Esophagus muscularis mucosa (tissue), 4 donors: ENCODE results near the gene NFAT5. TPM values are rescaled to one million over a fixed set of nuclear protein-coding genes. Genes with fewer than 3 reads are reported as not detected.

Source experiments
- DNase-seq: peaks from one replicate; pipeline ENCODE4 v3.0.0-alpha.2; 2017; ENCODE audit errors: extremely low spot score
- H3K27ac ChIP-seq, 4 donors: fragments of 200-600 bp; sonication (generic); replicated peaks in 1 of 4; 1 replicate in 3 of 4; 2 replicates in 1 of 4; pipeline ENCODE4 v1.5.1; 2016 to 2019; ENCODE audit warnings: mild to moderate bottlenecking in 1 of 4
- H3K27me3 ChIP-seq, 4 donors: fragments of 200-600 bp; sonication (generic); one replicate each; pipeline versions ENCODE4 v1.5.1 to v1.6.0; 2016 to 2019
- H3K36me3 ChIP-seq, 4 donors: fragments of 200-600 bp; sonication (generic); one replicate each; pipeline ENCODE4 v1.5.1; 2016 to 2019
- H3K4me1 ChIP-seq, 4 donors: fragments of 200-600 bp; sonication (generic); one replicate each; pipeline ENCODE4 v1.5.1; 2016 to 2019
- H3K4me3 ChIP-seq, 4 donors: fragments of 200-600 bp; sonication (generic); 1 replicate in 2 of 4; 2 replicates in 2 of 4; pipeline ENCODE4 v1.5.1; 2016 to 2019; ENCODE audit warnings: mild to moderate bottlenecking in 4 of 4, moderate library complexity in 1 of 4
- H3K9me3 ChIP-seq, 4 donors: fragments of 200-600 bp; sonication (generic); 1 replicate in 3 of 4; 2 replicates in 1 of 4; pipeline ENCODE4 v1.5.1; 2016 to 2019
- EP300 ChIP-seq: sonication (generic); formaldehyde crosslinking; IDR thresholded peaks from one replicate; pipeline ENCODE4 v1.6.1; 2017; ENCODE audit warnings: antibody characterized with exemption
- POLR2A ChIP-seq: fragments of 450-650 bp; IDR thresholded peaks from one replicate; pipeline ENCODE4 v1.6.1; 2017; ENCODE audit warnings: antibody characterized with exemption, moderate library complexity, mild to moderate bottlenecking, low read depth
- POLR2AphosphoS5 ChIP-seq, 2 donors: sonication (generic); formaldehyde crosslinking; IDR thresholded peaks; one replicate each; pipeline ENCODE4 v1.6.1; 2017; ENCODE audit warnings: antibody characterized with exemption in 2 of 2
- WGBS: methylation state at CpG from one replicate; pipeline ENCODE4 v1.1.5; 2018; 5-methylcytosine and 5-hydroxymethylcytosine counted together
- intact Hi-C: fragments of 100-400 bp; cut with DNase I; formaldehyde crosslinking; loops from one replicate; pipeline ENCODE4 v1.15.1; 2023
- total RNA-seq, 4 donors: library from RNA; depleted of rRNA; stranded (reverse); fragments of >200 nt; gene quantifications; one replicate each; pipeline versions ENCODE4 v1.1.0 to v1.2.1, GENCODE V29; 2016
- TF ChIP-seq, protein P1 (sequence below), 3 experiments: fragments of 200-600 bp in 2 of 3; fragments of 450-650 bp in 1 of 3; sonication (generic) in 2 of 3; IDR thresholded peaks; one replicate each; pipeline ENCODE4 v1.5.1; 2017 to 2019; ENCODE audit warnings: antibody characterized with exemption in 3 of 3, mild to moderate bottlenecking in 2 of 3, moderate library complexity in 1 of 3

NFAT5 gene
- total RNA-seq, 4 donors from 2014 or later = 47.1 to 68.4 (median 59.6) TPM

- H3K27me3 ChIP-seq = no peaks in the 10 kb centered on the region
- DNase-seq = no peak
- intact Hi-C loops = no loop called here
- no peaks in the 10 kb centered on the region for H3K4me1 ChIP-seq
- WGBS = 81% methylated on average over 1 of the region's 1 CpG
- H3K27ac ChIP-seq = no peak overlapping the region
- TF ChIP-seq POLR2A (no peak), POLR2AphosphoS5 (IDR thresholded peaks at IDR 0.05) (no peak), EP300 (no peak)
- TF ChIP-seq, protein P1, sequence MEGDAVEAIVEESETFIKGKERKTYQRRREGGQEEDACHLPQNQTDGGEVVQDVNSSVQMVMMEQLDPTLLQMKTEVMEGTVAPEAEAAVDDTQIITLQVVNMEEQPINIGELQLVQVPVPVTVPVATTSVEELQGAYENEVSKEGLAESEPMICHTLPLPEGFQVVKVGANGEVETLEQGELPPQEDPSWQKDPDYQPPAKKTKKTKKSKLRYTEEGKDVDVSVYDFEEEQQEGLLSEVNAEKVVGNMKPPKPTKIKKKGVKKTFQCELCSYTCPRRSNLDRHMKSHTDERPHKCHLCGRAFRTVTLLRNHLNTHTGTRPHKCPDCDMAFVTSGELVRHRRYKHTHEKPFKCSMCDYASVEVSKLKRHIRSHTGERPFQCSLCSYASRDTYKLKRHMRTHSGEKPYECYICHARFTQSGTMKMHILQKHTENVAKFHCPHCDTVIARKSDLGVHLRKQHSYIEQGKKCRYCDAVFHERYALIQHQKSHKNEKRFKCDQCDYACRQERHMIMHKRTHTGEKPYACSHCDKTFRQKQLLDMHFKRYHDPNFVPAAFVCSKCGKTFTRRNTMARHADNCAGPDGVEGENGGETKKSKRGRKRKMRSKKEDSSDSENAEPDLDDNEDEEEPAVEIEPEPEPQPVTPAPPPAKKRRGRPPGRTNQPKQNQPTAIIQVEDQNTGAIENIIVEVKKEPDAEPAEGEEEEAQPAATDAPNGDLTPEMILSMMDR (IDR thresholded peaks at IDR 0.05) = no peak
- H3K36me3 ChIP-seq = peaks cover 29 to 55% (median 44%) of the 10 kb centered on the region in 4 donors
- H3K4me3 ChIP-seq = no peak overlapping the region
- no peaks in the 10 kb centered on the region for H3K9me3 ChIP-seq
These were observed 97.1 kb downstream of the NFAT5 start for GRCh38 chr16:69662901-69663300.

DNA sequence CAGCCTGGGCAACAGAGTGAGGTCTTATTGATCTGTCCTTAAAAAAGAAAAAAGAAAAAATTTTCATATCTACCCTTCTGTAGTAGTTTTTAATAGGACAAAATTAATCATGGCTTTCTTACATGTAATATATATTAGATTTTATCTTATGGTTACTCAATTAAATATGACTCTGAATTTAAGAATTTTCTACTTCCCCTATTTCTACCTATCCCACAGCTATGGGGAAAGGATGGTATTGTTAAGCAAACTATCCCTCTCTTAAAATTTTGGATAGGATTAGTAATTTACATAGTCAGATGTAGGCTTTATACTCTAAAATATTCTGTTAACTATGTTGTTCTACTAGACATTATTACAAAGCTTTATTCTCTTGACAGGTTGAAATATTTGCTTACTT is 98.1 kb downstream of the NFAT5 start:
- H3K27me3 ChIP-seq = no peaks in the 10 kb centered on the region
- H3K4me3 ChIP-seq = no peak overlapping the region
- peaks cover 32 to 53% (median 40%) of the 10 kb centered on the region in 4 donors for H3K36me3 ChIP-seq
- no peaks in the 10 kb centered on the region for H3K9me3 ChIP-seq
- no peak overlapping the region for H3K27ac ChIP-seq
- DNase-seq = no peak
- intact Hi-C loops = no loop called here
- no peaks in the 10 kb centered on the region for H3K4me1 ChIP-seq
- TF ChIP-seq, protein P1 (IDR thresholded peaks at IDR 0.05) = no peak
- TF ChIP-seq POLR2A (no peak), POLR2AphosphoS5 (IDR thresholded peaks at IDR 0.05) (no peak), EP300 (no peak)

GRCh38 chr16:69669577-69669976 is 103.8 kb downstream of the NFAT5 start:
- H3K4me1 ChIP-seq = peaks cover 0 to 14% (median 9%) of the 10 kb centered on the region in 4 donors
- peaks cover 14 to 61% (median 43%) of the 10 kb centered on the region in 4 donors for H3K36me3 ChIP-seq
- no peak overlapping the region for H3K4me3 ChIP-seq
- H3K27me3 ChIP-seq = no peaks in the 10 kb centered on the region
- TF ChIP-seq POLR2AphosphoS5 (IDR thresholded peaks at IDR 0.05) (no peak), EP300 (no peak), POLR2A (no peak)
- TF ChIP-seq, protein P1 (IDR thresholded peaks at IDR 0.05) = no peak
- intact Hi-C loops = no loop called here
- DNase-seq = no peak
- H3K27ac ChIP-seq = no peak overlapping the region
- 90% methylated on average over 1 of the region's 1 CpG for WGBS
- H3K9me3 ChIP-seq = no peaks in the 10 kb centered on the region

GRCh38 chr16:69672315-69672997 is 106.7 kb downstream of the NFAT5 start:
- H3K4me3 ChIP-seq = no peak overlapping the region
- WGBS = 93% methylated on average over 2 of the region's 2 CpGs
- no peak for DNase-seq
- intact Hi-C loops = no loop called here
- no peaks in the 10 kb centered on the region for H3K27me3 ChIP-seq
- no peaks in the 10 kb centered on the region for H3K9me3 ChIP-seq
- H3K27ac ChIP-seq = no peak overlapping the region
- H3K4me1 ChIP-seq = peaks cover 0 to 14% (median 9%) of the 10 kb centered on the region in 4 donors
- TF ChIP-seq POLR2AphosphoS5 (IDR thresholded peaks at IDR 0.05) (no peak), POLR2A (no peak), EP300 (no peak)
- TF ChIP-seq, protein P1 (IDR thresholded peaks at IDR 0.05) = no peak
- peaks cover 18 to 80% (median 53%) of the 10 kb centered on the region in 4 donors for H3K36me3 ChIP-seq
